A375 (cell line): ENCODE measurements around the gene PTP4A2. TPM values are rescaled to one million over a fixed set of nuclear protein-coding genes. Genes with fewer than 3 reads are reported as not detected.

Experiments
- total RNA-seq: library from RNA; depleted of rRNA; stranded (reverse); fragments of >200 nt; shearing (Covaris generic); gene quantifications from 2 replicates; pipeline ENCODE4 v1.2.3, GENCODE V29; 2014; rRNA removed

The PTP4A2 gene
- total RNA-seq: 215 and 263 TPM in 2 replicates

DNA sequence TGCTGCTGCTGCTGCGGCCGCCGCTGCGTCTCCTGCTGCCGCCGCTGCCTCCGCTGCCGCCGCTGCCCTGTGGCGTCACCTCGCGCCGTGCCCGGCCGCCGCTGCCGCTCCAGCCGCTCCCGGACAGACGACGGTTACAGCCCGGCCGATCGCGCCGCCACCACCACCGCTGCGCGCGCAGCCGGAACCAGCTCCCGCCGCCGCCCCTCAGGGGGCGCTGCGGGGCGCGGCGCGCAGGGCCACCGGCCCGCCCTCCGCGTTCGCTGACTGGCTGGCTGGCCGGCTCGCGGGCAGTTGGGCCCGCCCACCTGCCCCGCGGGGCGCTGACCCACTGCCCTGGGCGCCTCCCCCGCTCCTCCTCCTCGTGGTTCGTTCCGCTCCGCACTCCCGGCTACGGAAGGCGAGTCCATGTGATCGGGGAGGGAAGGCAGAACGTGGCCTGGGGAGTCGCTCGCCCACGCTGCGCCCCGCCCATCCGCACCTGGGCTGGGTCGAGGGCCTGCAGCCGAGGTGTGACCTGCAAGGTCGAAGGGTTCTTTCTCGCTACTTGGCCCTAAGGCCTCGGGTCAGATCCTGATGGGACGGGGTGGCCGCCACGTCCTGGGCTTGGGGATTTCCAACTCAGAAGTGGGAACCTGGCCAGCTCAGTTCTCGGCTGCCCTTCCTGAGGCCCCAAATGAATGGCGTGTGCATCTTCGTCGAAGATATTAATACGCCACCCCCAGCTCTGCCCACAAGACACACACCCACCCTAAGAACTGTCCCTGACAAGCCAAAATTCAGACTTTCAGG lies at the start of gene PTP4A2:
PTP4A2 (minus strand) TSS at position 185 of the 792 bp plus-strand sequence. CDS start 19,303 bp downstream, outside the sequence.

Other genes with a start within 250 kb of the PTP4A2 start
- 53.0 and 59.6 TPM in 2 replicates for gene COL16A1, start 234.4 kb downstream of the PTP4A2 start, total RNA-seq
- 10.0 and 15.8 TPM in 2 replicates for gene ADGRB2, start 174.0 kb downstream of the PTP4A2 start, total RNA-seq
- gene SPOCD1, start 122.3 kb downstream of the PTP4A2 start, total RNA-seq: 9.9 and 10.8 TPM in 2 replicates
- gene KHDRBS1, start 75.5 kb upstream of the PTP4A2 start, total RNA-seq: 78.7 and 97.4 TPM in 2 replicates
- gene TMEM39B, start 134.6 kb upstream of the PTP4A2 start, total RNA-seq: 6.3 and 7.4 TPM in 2 replicates
- 31.9 TPM in 2 replicates for gene KPNA6, start 169.7 kb upstream of the PTP4A2 start, total RNA-seq
- gene TXLNA, start 241.3 kb upstream of the PTP4A2 start, total RNA-seq: 76.9 and 78.7 TPM in 2 replicates